HepG2 (cell line): ENCODE data around the gene C14orf119. TPM values are rescaled to one million over a fixed set of nuclear protein-coding genes. Genes with fewer than 3 reads are reported as not detected.

Source experiments
- BCLAF1 ChIP-seq: fragments of 450-650 bp; IDR thresholded peaks from 2 replicates; pipeline ENCODE4 v1.6.1; 2017; ENCODE audit warnings: mild to moderate bottlenecking
- ETV5 ChIP-seq: IDR thresholded peaks from 2 replicates; pipeline ENCODE4 v1.6.1; 2018; ENCODE audit warnings: missing biosample characterization, missing genetic modification reagents, inconsistent platforms, borderline replicate concordance
- KDM1A ChIP-seq: IDR thresholded peaks from 2 replicates; pipeline ENCODE4 v1.6.1; 2016; ENCODE audit warnings: missing compliant biosample characterization
- KDM5A ChIP-seq: fragments of 200-600 bp; sonication (generic); IDR thresholded peaks from 2 replicates; pipeline ENCODE4 v1.7.0; 2018; ENCODE audit warnings: antibody characterized with exemption, mild to moderate bottlenecking, low read length, borderline replicate concordance
- NFIB ChIP-seq: sonication (generic); formaldehyde crosslinking; IDR thresholded peaks from 2 replicates; pipeline ENCODE4 v1.9.0; 2021; ENCODE audit warnings: missing genetic modification reagents, mild to moderate bottlenecking, borderline replicate concordance
- NRL ChIP-seq: sonication (generic); formaldehyde crosslinking; IDR thresholded peaks from 2 replicates; pipeline ENCODE4 v1.5.0; 2020; ENCODE audit warnings: missing genetic modification reagents, mild to moderate bottlenecking, moderate library complexity, borderline replicate concordance
- RCOR2 ChIP-seq: IDR thresholded peaks from 2 replicates; pipeline ENCODE4 v1.6.1; 2016; ENCODE audit warnings: missing biosample characterization, missing genetic modification reagents
- RELA ChIP-seq: sonication (generic); formaldehyde crosslinking; IDR thresholded peaks from 2 replicates; pipeline ENCODE4 v1.4.0; 2020; ENCODE audit warnings: missing genetic modification reagents
- SP2 ChIP-seq: sonication (generic); formaldehyde crosslinking; IDR thresholded peaks from 2 replicates; pipeline ENCODE4 v1.5.1; 2020; ENCODE audit warnings: mild to moderate bottlenecking, missing genetic modification reagents
- TOE1 ChIP-seq: sonication (generic); formaldehyde crosslinking; IDR thresholded peaks from 2 replicates; pipeline ENCODE4 v1.4.0; 2020; ENCODE audit warnings: mild to moderate bottlenecking, missing genetic modification reagents
- ZNF768 ChIP-seq: sonication (generic); formaldehyde crosslinking; IDR thresholded peaks from 2 replicates; pipeline ENCODE4 v1.4.0; 2020; ENCODE audit warnings: missing genetic modification reagents
- polyA plus RNA-seq, 8 experiments: library from polyadenylated mRNA; depleted of rRNA in 3 of 8; stranded (reverse) in 7 of 8; unstranded in 1 of 8; fragments of >200 nt; fragmentation: Illumina TruSeq in 4 of 8; extraction: Trizol in 4 of 8; gene quantifications; 2 replicates each; pipeline versions ENCODE4 v1.2.1 to v1.2.3, GENCODE V29; 2011 to 2016; ENCODE audit warnings: low read depth in 4 of 8, missing spikeins in 1 of 8, mixed read lengths in 1 of 8; ENCODE audit not compliant: insufficient read depth in 1 of 8
- total RNA-seq, 5 experiments: library from RNA; depleted of rRNA; stranded (reverse); fragments of >200 nt; fragmentation: Illumina TruSeq; extraction: Trizol; gene quantifications; 2 replicates each; pipeline ENCODE4 v1.2.3, GENCODE V29; 2016; ENCODE audit warnings: low read depth in 1 of 5
- TF ChIP-seq, protein P1 (sequence below), 2 experiments: sonication (generic) in 1 of 2; formaldehyde crosslinking in 1 of 2; IDR thresholded peaks; 2 replicates each; pipeline versions ENCODE4 v1.5.1 to v1.6.1; 2011 to 2020; ENCODE audit warnings: borderline replicate concordance in 1 of 2, low read depth in 1 of 2, low read length in 1 of 2, mild to moderate bottlenecking in 1 of 2, missing genetic modification reagents in 1 of 2, moderate library complexity in 1 of 2
- TF ChIP-seq, protein P2 (sequence below), 2 experiments: fragments of 450-650 bp in 1 of 2; sonication (generic) in 1 of 2; formaldehyde crosslinking in 1 of 2; IDR thresholded peaks; 2 replicates each; pipeline versions ENCODE4 v1.6.1 to v1.8.0; 2016 to 2022; ENCODE audit warnings: antibody characterized with exemption in 1 of 2, mild to moderate bottlenecking in 1 of 2, missing genetic modification reagents in 1 of 2

Gene C14orf119
- total and polyA plus RNA-seq, 2 of the 13 experiments (the other 11 are each of a cell fraction or from before 2014, with no cell fraction given), result 117 to 206 TPM

DNA sequence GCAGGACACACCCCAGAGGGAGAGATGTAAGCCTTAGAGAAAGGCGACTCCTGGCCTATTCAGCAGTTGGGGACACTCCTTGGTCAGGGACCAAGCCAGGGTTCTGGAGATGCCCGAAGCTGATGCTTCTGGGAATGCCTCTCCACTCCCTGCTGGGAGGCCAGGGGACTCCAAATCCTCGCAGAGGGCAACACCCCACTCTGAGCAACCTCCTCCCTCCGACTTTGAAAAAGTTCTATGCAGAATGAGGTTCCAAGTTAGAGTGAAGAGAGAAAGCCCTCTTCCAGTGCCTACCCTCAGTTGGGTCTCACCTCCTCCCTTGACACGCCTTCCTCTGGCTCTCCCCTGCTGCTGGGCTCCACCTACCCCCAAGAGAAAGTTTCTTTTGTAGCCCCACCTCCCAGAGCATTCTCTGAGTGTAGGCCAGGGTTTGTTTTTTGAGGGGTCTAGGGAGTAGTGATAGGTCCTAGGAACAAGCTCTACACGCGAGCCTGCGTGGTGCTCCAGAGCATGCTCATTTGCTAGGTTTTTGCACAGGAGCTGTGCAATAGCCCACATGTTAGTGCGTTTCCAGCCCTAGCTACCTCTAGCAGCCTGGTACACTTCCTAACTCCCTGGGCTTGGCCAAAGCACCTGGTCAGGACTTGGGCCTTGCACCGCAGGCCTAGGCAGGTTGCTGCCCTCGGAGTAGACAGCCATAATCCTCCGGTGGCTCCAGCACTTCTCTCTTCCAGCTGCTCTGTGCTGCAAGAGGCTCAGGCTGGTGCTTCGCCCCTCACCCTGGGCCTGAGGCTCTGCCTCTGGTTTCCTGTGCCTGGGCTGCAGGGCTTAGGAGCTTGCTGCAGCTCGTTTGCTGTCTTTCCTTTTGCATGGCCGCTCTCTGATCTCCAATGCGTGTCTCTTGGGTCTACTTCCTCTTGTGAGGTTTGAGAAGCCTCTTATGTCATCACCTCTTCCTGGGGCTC lies 24.3 kb downstream of the C14orf119 start (continued):
- TF ChIP-seq, protein P1, sequence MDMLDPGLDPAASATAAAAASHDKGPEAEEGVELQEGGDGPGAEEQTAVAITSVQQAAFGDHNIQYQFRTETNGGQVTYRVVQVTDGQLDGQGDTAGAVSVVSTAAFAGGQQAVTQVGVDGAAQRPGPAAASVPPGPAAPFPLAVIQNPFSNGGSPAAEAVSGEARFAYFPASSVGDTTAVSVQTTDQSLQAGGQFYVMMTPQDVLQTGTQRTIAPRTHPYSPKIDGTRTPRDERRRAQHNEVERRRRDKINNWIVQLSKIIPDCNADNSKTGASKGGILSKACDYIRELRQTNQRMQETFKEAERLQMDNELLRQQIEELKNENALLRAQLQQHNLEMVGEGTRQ (IDR thresholded peaks at IDR 0.05; ENCODE audit: low read depth, low read length), result no peak
- TF ChIP-seq, protein P1 (CRISPR knock-in tag; IDR thresholded peaks at IDR 0.05; ENCODE audit: borderline replicate concordance), result no peak
- TF ChIP-seq KDM1A (no peak), NRL (CRISPR knock-in tag) (no peak), SP2 (CRISPR knock-in tag) (no peak; the same call in 1 of the 2 replicates), ETV5 (CRISPR knock-in tag) (no peak), NFIB (CRISPR knock-in tag) (0 out of 2 replicates have a peak, but pooled peaks have one; percentile 60), ZNF768 (CRISPR knock-in tag) (peak; percentile 30; the same call in 1 of the 2 replicates), KDM5A (no peak), BCLAF1 (no peak), RELA (CRISPR knock-in tag) (no peak), RCOR2 (no peak), TOE1 (CRISPR knock-in tag) (no peak)
- TF ChIP-seq, protein P2, sequence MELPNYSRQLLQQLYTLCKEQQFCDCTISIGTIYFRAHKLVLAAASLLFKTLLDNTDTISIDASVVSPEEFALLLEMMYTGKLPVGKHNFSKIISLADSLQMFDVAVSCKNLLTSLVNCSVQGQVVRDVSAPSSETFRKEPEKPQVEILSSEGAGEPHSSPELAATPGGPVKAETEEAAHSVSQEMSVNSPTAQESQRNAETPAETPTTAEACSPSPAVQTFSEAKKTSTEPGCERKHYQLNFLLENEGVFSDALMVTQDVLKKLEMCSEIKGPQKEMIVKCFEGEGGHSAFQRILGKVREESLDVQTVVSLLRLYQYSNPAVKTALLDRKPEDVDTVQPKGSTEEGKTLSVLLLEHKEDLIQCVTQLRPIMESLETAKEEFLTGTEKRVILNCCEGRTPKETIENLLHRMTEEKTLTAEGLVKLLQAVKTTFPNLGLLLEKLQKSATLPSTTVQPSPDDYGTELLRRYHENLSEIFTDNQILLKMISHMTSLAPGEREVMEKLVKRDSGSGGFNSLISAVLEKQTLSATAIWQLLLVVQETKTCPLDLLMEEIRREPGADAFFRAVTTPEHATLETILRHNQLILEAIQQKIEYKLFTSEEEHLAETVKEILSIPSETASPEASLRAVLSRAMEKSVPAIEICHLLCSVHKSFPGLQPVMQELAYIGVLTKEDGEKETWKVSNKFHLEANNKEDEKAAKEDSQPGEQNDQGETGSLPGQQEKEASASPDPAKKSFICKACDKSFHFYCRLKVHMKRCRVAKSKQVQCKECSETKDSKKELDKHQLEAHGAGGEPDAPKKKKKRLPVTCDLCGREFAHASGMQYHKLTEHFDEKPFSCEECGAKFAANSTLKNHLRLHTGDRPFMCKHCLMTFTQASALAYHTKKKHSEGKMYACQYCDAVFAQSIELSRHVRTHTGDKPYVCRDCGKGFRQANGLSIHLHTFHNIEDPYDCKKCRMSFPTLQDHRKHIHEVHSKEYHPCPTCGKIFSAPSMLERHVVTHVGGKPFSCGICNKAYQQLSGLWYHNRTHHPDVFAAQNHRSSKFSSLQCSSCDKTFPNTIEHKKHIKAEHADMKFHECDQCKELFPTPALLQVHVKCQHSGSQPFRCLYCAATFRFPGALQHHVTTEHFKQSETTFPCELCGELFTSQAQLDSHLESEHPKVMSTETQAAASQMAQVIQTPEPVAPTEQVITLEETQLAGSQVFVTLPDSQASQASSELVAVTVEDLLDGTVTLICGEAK (IDR thresholded peaks at IDR 0.05), result no peak
- TF ChIP-seq, protein P2 (CRISPR knock-in tag; IDR thresholded peaks at IDR 0.05), result 0 out of 2 replicates have a peak, but pooled peaks have one; percentile 4
